ENCODE data around the gene CSAD.

CSAD gene

DNA sequence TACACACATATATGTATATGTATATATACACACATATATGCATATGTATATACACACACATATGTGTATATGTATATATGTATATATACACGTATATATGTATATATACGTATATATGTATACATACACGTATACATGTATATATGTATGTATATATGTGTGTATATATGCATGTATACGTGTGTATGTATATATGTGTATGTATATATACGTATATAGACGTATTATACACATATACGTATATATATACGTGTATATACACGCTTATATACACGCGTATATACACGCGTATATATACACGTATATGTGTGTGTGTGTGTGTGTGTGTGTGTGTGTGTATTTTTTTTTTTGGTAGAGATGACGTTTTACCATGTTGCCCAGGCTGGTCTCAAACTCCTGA lies 33.1 kb downstream of the CSAD start:
- TF ChIP-seq SIN3A (IDR thresholded peaks at IDR 0.05; ENCODE audit: borderline replicate concordance, insufficient read depth, low read length) (no peak), REST (IDR thresholded peaks at IDR 0.05; ENCODE audit: insufficient read depth in 1 of 2, low read depth in 2 of 2, low read length in 2 of 2) (no peak), POLR2AphosphoS5 (IDR thresholded peaks at IDR 0.05; ENCODE audit: low read depth, low read length) (no peak), FOXP2 (optimal IDR thresholded peaks at IDR 0.05; ENCODE audit: borderline replicate concordance, extremely low read depth, extremely low read length, insufficient read depth) (no peak), TAF1 (IDR thresholded peaks at IDR 0.05; ENCODE audit: borderline replicate concordance, insufficient read depth, low read length) (no peak)

DNA sequence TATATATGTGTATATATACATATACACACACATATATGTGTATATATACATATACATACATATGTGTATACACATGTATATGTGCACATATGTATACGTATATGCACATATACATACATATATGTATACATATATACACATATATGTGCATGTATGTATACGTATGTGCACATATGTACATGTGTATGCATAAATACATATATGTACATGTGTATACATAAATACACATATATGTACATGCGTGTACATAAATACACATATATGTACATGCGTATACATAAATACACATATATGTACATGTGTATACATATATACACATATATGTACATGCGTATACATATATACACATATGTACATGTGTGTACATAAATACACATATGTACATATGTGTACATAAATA lies 33.5 kb downstream of the CSAD start:
- no peak for TF ChIP-seq REST (IDR thresholded peaks at IDR 0.05; ENCODE audit: insufficient read depth in 1 of 2, low read depth in 2 of 2, low read length in 2 of 2)
- no peak for TF ChIP-seq FOXP2 (optimal IDR thresholded peaks at IDR 0.05; ENCODE audit: borderline replicate concordance, extremely low read depth, extremely low read length, insufficient read depth)
- no peak for TF ChIP-seq TAF1 (IDR thresholded peaks at IDR 0.05; ENCODE audit: borderline replicate concordance, insufficient read depth, low read length)
- TF ChIP-seq POLR2AphosphoS5 (IDR thresholded peaks at IDR 0.05; ENCODE audit: low read depth, low read length), result no peak
- TF ChIP-seq SIN3A (IDR thresholded peaks at IDR 0.05; ENCODE audit: borderline replicate concordance, insufficient read depth, low read length), result no peak

- TF ChIP-seq TAF1 (IDR thresholded peaks at IDR 0.05; ENCODE audit: borderline replicate concordance, insufficient read depth, low read length) (no peak), FOXP2 (optimal IDR thresholded peaks at IDR 0.05; ENCODE audit: borderline replicate concordance, extremely low read depth, extremely low read length, insufficient read depth) (no peak), SIN3A (IDR thresholded peaks at IDR 0.05; ENCODE audit: borderline replicate concordance, insufficient read depth, low read length) (no peak), POLR2AphosphoS5 (IDR thresholded peaks at IDR 0.05; ENCODE audit: low read depth, low read length) (no peak), REST (IDR thresholded peaks at IDR 0.05; ENCODE audit: insufficient read depth in 1 of 2, low read depth in 2 of 2, low read length in 2 of 2) (no peak)
Measured at GRCh38 chr12:53145383-53146260, 35.1 kb downstream of the CSAD start.

GRCh38 chr12:53143355-53143754 lies 37.4 kb downstream of the CSAD start:
- TF ChIP-seq FOXP2 (optimal IDR thresholded peaks at IDR 0.05; ENCODE audit: borderline replicate concordance, extremely low read depth, extremely low read length, insufficient read depth) (no peak), SIN3A (IDR thresholded peaks at IDR 0.05; ENCODE audit: borderline replicate concordance, insufficient read depth, low read length) (no peak), REST (IDR thresholded peaks at IDR 0.05; ENCODE audit: insufficient read depth in 1 of 2, low read depth in 2 of 2, low read length in 2 of 2) (no peak), TAF1 (IDR thresholded peaks at IDR 0.05; ENCODE audit: borderline replicate concordance, insufficient read depth, low read length) (no peak), POLR2AphosphoS5 (IDR thresholded peaks at IDR 0.05; ENCODE audit: low read depth, low read length) (no peak)

Measured in PFSK-1 (cell line).